KMS-11 (cell line): ENCODE data around the gene ARID1B.

Source experiments
- H2AFZ ChIP-seq: fragments of 200-600 bp; sonication (generic); 2 replicates; pipeline ENCODE4 v1.6.1; 2016; ENCODE audit warnings: antibody characterized with exemption, mixed run types, low read depth
- H3K27ac ChIP-seq: fragments of 200-600 bp; sonication (generic); 2 replicates; pipeline ENCODE4 v1.6.1; 2016; ENCODE audit warnings: mild to moderate bottlenecking, mixed run types
- H3K27me3 ChIP-seq: fragments of 200-600 bp; sonication (generic); 2 replicates; pipeline ENCODE4 v1.6.1; 2017; ENCODE audit warnings: mild to moderate bottlenecking, low read depth, mixed run types, moderate library complexity; ENCODE audit not compliant: insufficient read depth
- H3K36me3 ChIP-seq: fragments of 200-600 bp; sonication (generic); 2 replicates; pipeline ENCODE4 v1.6.1; 2017; ENCODE audit warnings: mild to moderate bottlenecking, mixed run types; ENCODE audit not compliant: insufficient read depth
- H3K4me1 ChIP-seq: fragments of 200-600 bp; sonication (generic); 2 replicates; pipeline ENCODE4 v1.6.1; 2016; ENCODE audit warnings: mild to moderate bottlenecking, low read depth, mixed run types; ENCODE audit not compliant: poor library complexity, severe bottlenecking
- H3K4me2 ChIP-seq: fragments of 200-600 bp; sonication (generic); 2 replicates; pipeline ENCODE4 v1.7.0; 2016; ENCODE audit warnings: mild to moderate bottlenecking, mixed run types
- H3K4me3 ChIP-seq: fragments of 200-600 bp; sonication (generic); IDR thresholded peaks from 2 replicates; pipeline ENCODE4 v1.6.1; 2017; ENCODE audit warnings: low read depth, low read length, mixed read lengths; ENCODE audit not compliant: insufficient read depth
- H3K79me2 ChIP-seq: fragments of 200-600 bp; sonication (generic); 2 replicates; pipeline ENCODE4 v1.6.1; 2016; ENCODE audit warnings: low read depth, mixed run types; ENCODE audit not compliant: insufficient read depth
- H3K9ac ChIP-seq: fragments of 200-600 bp; sonication (generic); 2 replicates; pipeline ENCODE4 v1.6.1; 2016; ENCODE audit warnings: mild to moderate bottlenecking, mixed run types
- H4K20me1 ChIP-seq: fragments of 200-600 bp; sonication (generic); 2 replicates; pipeline ENCODE4 v1.6.1; 2016; ENCODE audit warnings: mild to moderate bottlenecking, mixed run types; ENCODE audit not compliant: insufficient read depth
- TF ChIP-seq, protein P1 (sequence below): fragments of 200-600 bp; sonication (generic); conservative IDR thresholded peaks from 2 replicates; pipeline ENCODE4 v1.6.1; 2017; ENCODE audit warnings: low read depth, mild to moderate bottlenecking, antibody characterized with exemption, low read length, moderate library complexity, mixed read lengths

ARID1B gene

DNA sequence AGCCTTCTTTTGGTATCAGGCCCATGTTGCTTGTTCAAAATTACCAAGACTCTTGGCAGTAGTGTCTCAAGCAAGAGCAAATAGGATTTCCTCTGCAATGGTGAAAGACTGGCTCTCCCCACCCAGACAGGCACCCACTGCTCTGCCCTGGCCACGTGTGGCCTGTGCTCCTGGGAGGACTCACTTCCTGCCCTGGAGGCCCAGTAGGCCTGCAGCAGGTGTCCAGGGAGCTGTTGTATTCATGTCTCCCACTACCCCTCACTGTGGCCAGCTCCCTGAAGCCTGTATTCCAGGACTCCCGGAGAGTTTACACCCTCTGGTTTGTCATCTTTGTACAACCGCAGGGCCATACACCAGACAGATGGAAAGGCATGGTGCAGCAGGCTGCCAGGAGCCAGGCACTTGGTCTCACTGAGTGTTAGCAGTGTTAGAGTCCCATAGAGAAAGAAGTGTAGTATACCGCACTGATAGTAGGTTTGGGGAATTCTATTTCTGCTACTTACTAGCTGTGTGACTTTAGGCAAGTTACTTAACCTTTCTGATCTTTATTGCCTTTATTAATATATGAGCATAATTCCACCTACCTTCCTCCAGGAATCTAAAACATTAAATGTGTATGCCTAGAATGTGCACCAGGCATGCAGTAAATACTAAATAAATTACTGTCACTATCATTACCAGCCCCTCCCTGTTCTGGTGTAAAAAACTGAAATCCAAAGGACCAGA is 386.4 kb downstream of the ARID1B start:
- H2AFZ ChIP-seq, result no peak overlapping the region
- no peak overlapping the region for H3K4me2 ChIP-seq
- no peaks in the 10 kb centered on the region for H3K27me3 ChIP-seq
- H3K79me2 ChIP-seq, result no peaks in the 10 kb centered on the region
- H3K27ac ChIP-seq, result no peak overlapping the region
- no peak overlapping the region for H3K4me3 ChIP-seq
- H3K36me3 ChIP-seq, result no peaks in the 10 kb centered on the region
- H3K9ac ChIP-seq, result no peak overlapping the region
- H3K4me1 ChIP-seq, result no peaks in the 10 kb centered on the region
- TF ChIP-seq, protein P1, sequence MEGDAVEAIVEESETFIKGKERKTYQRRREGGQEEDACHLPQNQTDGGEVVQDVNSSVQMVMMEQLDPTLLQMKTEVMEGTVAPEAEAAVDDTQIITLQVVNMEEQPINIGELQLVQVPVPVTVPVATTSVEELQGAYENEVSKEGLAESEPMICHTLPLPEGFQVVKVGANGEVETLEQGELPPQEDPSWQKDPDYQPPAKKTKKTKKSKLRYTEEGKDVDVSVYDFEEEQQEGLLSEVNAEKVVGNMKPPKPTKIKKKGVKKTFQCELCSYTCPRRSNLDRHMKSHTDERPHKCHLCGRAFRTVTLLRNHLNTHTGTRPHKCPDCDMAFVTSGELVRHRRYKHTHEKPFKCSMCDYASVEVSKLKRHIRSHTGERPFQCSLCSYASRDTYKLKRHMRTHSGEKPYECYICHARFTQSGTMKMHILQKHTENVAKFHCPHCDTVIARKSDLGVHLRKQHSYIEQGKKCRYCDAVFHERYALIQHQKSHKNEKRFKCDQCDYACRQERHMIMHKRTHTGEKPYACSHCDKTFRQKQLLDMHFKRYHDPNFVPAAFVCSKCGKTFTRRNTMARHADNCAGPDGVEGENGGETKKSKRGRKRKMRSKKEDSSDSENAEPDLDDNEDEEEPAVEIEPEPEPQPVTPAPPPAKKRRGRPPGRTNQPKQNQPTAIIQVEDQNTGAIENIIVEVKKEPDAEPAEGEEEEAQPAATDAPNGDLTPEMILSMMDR, result no peak
- H4K20me1 ChIP-seq, result no peaks in the 10 kb centered on the region

DNA sequence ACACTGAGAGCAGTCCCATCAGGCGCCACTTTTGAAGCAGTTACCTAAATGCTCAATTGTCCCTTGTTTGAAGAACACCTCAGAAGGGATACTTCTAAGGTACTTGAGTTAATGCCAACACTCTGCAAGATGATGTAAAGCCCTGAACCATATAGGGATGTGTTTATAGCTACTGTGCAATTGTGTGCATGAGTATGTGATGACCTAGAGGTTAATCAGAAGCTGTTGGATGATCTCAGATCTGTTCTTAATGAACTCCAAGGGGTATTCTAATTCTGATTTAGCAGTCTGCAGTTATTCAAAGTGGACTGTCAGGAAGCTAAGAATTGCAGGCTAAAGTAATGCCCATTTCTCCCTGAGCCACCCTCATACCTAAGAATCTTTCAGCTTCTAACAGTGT is 387.8 kb downstream of the ARID1B start:
- Histone ChIP-seq H3K4me3 (no peak overlapping the region), H4K20me1 (no peaks in the 10 kb centered on the region)
- TF ChIP-seq, protein P1, result no peak

GRCh38 chr6:157166784-157167183 is 389.6 kb downstream of the ARID1B start:
- no peak overlapping the region for H2AFZ ChIP-seq
- H3K9ac ChIP-seq, result no peak overlapping the region
- TF ChIP-seq, protein P1, result no peak
- H3K36me3 ChIP-seq, result no peaks in the 10 kb centered on the region
- no peaks in the 10 kb centered on the region for H4K20me1 ChIP-seq
- H3K27ac ChIP-seq, result no peak overlapping the region
- peaks cover 13% of the 10 kb centered on the region for H3K4me1 ChIP-seq
- H3K4me2 ChIP-seq, result no peak overlapping the region
- no peaks in the 10 kb centered on the region for H3K79me2 ChIP-seq
- no peaks in the 10 kb centered on the region for H3K27me3 ChIP-seq
- no peak overlapping the region for H3K4me3 ChIP-seq

More for the DNA sequence above, 387.8 kb downstream of the ARID1B start:
- no peaks in the 10 kb centered on the region for H3K79me2 ChIP-seq
- no peaks in the 10 kb centered on the region for H3K4me1 ChIP-seq
- no peaks in the 10 kb centered on the region for H3K27me3 ChIP-seq
- H2AFZ ChIP-seq, result no peak overlapping the region
- no peaks in the 10 kb centered on the region for H3K36me3 ChIP-seq
- no peak overlapping the region for H3K9ac ChIP-seq
- H3K4me2 ChIP-seq, result no peak overlapping the region
- H3K27ac ChIP-seq, result no peak overlapping the region

- Histone ChIP-seq H2AFZ (no peak overlapping the region), H3K4me2 (no peak overlapping the region), H3K79me2 (no peaks in the 10 kb centered on the region), H3K27me3 (no peaks in the 10 kb centered on the region), H3K27ac (no peak overlapping the region), H3K4me3 (no peak overlapping the region), H3K9ac (no peak overlapping the region), H3K36me3 (no peaks in the 10 kb centered on the region), H4K20me1 (no peaks in the 10 kb centered on the region), H3K4me1 (peaks cover 20% of the 10 kb centered on the region)
- TF ChIP-seq, protein P1, result no peak
These were observed 390.7 kb downstream of the ARID1B start for GRCh38 chr6:157167837-157168236.
